ENCODE results near the gene TSKU.

The TSKU gene

GRCh38 chr11:76801225-76801624 lies 18.1 kb downstream of the TSKU start:
- TF ChIP-seq SUZ12 (IDR thresholded peaks at IDR 0.05; ENCODE audit: extremely low read depth, insufficient read depth, insufficient read length) = no peak
- no peak for TF ChIP-seq YY1 (IDR thresholded peaks at IDR 0.05; ENCODE audit: insufficient read depth, insufficient read length)
- no peak for TF ChIP-seq ZNF274 (IDR thresholded peaks at IDR 0.05; ENCODE audit: low read depth, low read length)
- no peak for DNase-seq (ENCODE audit: low read depth, low spot score)
- no peaks in the 10 kb centered on the region for H3K4me1 ChIP-seq (ENCODE audit: insufficient read depth, insufficient read length)

GRCh38 chr11:76801736-76802135 lies 18.6 kb downstream of the TSKU start:
- Histone ChIP-seq H3K4me1 (ENCODE audit: insufficient read depth, insufficient read length) (no peaks in the 10 kb centered on the region), H3K27me3 (ENCODE audit: insufficient read depth, insufficient read length) (no peaks in the 10 kb centered on the region), H3K4me3 (ENCODE audit: insufficient read length, low read depth) (no peak overlapping the region), H3K9ac (ENCODE audit: insufficient read length, low read depth) (no peak overlapping the region), H3K9me3 (ENCODE audit: insufficient read depth, low read length) (no peaks in the 10 kb centered on the region), H3K36me3 (ENCODE audit: insufficient read depth, insufficient read length, low read length) (peaks cover 11% of the 10 kb centered on the region)
- TF ChIP-seq SUZ12 (IDR thresholded peaks at IDR 0.05; ENCODE audit: extremely low read depth, insufficient read depth, insufficient read length) (no peak), YY1 (IDR thresholded peaks at IDR 0.05; ENCODE audit: insufficient read depth, insufficient read length) (no peak), ZNF274 (IDR thresholded peaks at IDR 0.05; ENCODE audit: low read depth, low read length) (no peak)
- DNase-seq (ENCODE audit: low read depth, low spot score) = no peak

More at GRCh38 chr11:76801225-76801624, 18.1 kb downstream of the TSKU start:
- Histone ChIP-seq H3K27me3 (ENCODE audit: insufficient read depth, insufficient read length) (no peaks in the 10 kb centered on the region), H3K36me3 (ENCODE audit: insufficient read depth, insufficient read length, low read length) (peaks cover 16% of the 10 kb centered on the region), H3K9ac (ENCODE audit: insufficient read length, low read depth) (no peak overlapping the region), H3K9me3 (ENCODE audit: insufficient read depth, low read length) (no peaks in the 10 kb centered on the region), H3K4me3 (ENCODE audit: insufficient read length, low read depth) (no peak overlapping the region)

- no peaks in the 10 kb centered on the region for H3K9me3 ChIP-seq (ENCODE audit: insufficient read depth, low read length)
- H3K9ac ChIP-seq (ENCODE audit: insufficient read length, low read depth) = no peak overlapping the region
- H3K36me3 ChIP-seq (ENCODE audit: insufficient read depth, insufficient read length, low read length) = peaks cover 7% of the 10 kb centered on the region
- no peak for TF ChIP-seq ZNF274 (IDR thresholded peaks at IDR 0.05; ENCODE audit: low read depth, low read length)
- no peak for TF ChIP-seq SUZ12 (IDR thresholded peaks at IDR 0.05; ENCODE audit: extremely low read depth, insufficient read depth, insufficient read length)
- no peak for TF ChIP-seq YY1 (IDR thresholded peaks at IDR 0.05; ENCODE audit: insufficient read depth, insufficient read length)
- no peaks in the 10 kb centered on the region for H3K4me1 ChIP-seq (ENCODE audit: insufficient read depth, insufficient read length)
- no peak overlapping the region for H3K4me3 ChIP-seq (ENCODE audit: insufficient read length, low read depth)
- no peak for DNase-seq (ENCODE audit: low read depth, low spot score)
- no peaks in the 10 kb centered on the region for H3K27me3 ChIP-seq (ENCODE audit: insufficient read depth, insufficient read length)
Observed at GRCh38 chr11:76802151-76802550, 19.0 kb downstream of the TSKU start.

GRCh38 chr11:76802621-76803020 lies 19.5 kb downstream of the TSKU start:
- Histone ChIP-seq H3K4me3 (ENCODE audit: insufficient read length, low read depth) (no peak overlapping the region), H3K4me1 (ENCODE audit: insufficient read depth, insufficient read length) (no peaks in the 10 kb centered on the region), H3K9me3 (ENCODE audit: insufficient read depth, low read length) (no peaks in the 10 kb centered on the region), H3K9ac (ENCODE audit: insufficient read length, low read depth) (no peak overlapping the region), H3K27me3 (ENCODE audit: insufficient read depth, insufficient read length) (no peaks in the 10 kb centered on the region), H3K36me3 (ENCODE audit: insufficient read depth, insufficient read length, low read length) (peaks cover 5% of the 10 kb centered on the region)
- TF ChIP-seq YY1 (IDR thresholded peaks at IDR 0.05; ENCODE audit: insufficient read depth, insufficient read length) = no peak
- TF ChIP-seq ZNF274 (IDR thresholded peaks at IDR 0.05; ENCODE audit: low read depth, low read length) = no peak
- TF ChIP-seq SUZ12 (IDR thresholded peaks at IDR 0.05; ENCODE audit: extremely low read depth, insufficient read depth, insufficient read length) = no peak
- no peak for DNase-seq (ENCODE audit: low read depth, low spot score)

GRCh38 chr11:76803023-76803422 lies 19.9 kb downstream of the TSKU start:
- TF ChIP-seq SUZ12 (IDR thresholded peaks at IDR 0.05; ENCODE audit: extremely low read depth, insufficient read depth, insufficient read length) (no peak), ZNF274 (IDR thresholded peaks at IDR 0.05; ENCODE audit: low read depth, low read length) (no peak), YY1 (IDR thresholded peaks at IDR 0.05; ENCODE audit: insufficient read depth, insufficient read length) (no peak)
- Histone ChIP-seq H3K27me3 (ENCODE audit: insufficient read depth, insufficient read length) (no peaks in the 10 kb centered on the region), H3K4me3 (ENCODE audit: insufficient read length, low read depth) (no peak overlapping the region), H3K9ac (ENCODE audit: insufficient read length, low read depth) (no peak overlapping the region), H3K36me3 (ENCODE audit: insufficient read depth, insufficient read length, low read length) (peaks cover 2% of the 10 kb centered on the region), H3K4me1 (ENCODE audit: insufficient read depth, insufficient read length) (no peaks in the 10 kb centered on the region), H3K9me3 (ENCODE audit: insufficient read depth, low read length) (no peaks in the 10 kb centered on the region)
- DNase-seq (ENCODE audit: low read depth, low spot score) = no peak

GRCh38 chr11:76803811-76804600 lies 20.9 kb downstream of the TSKU start:
- DNase-seq (ENCODE audit: low read depth, low spot score) = no peak
- TF ChIP-seq ZNF274 (IDR thresholded peaks at IDR 0.05; ENCODE audit: low read depth, low read length) (no peak), SUZ12 (IDR thresholded peaks at IDR 0.05; ENCODE audit: extremely low read depth, insufficient read depth, insufficient read length) (no peak), YY1 (IDR thresholded peaks at IDR 0.05; ENCODE audit: insufficient read depth, insufficient read length) (no peak)
- Histone ChIP-seq H3K9ac (ENCODE audit: insufficient read length, low read depth) (no peak overlapping the region), H3K4me1 (ENCODE audit: insufficient read depth, insufficient read length) (no peaks in the 10 kb centered on the region), H3K9me3 (ENCODE audit: insufficient read depth, low read length) (no peaks in the 10 kb centered on the region), H3K36me3 (ENCODE audit: insufficient read depth, insufficient read length, low read length) (no peaks in the 10 kb centered on the region), H3K27me3 (ENCODE audit: insufficient read depth, insufficient read length) (no peaks in the 10 kb centered on the region), H3K4me3 (ENCODE audit: insufficient read length, low read depth) (no peak overlapping the region)

- no peak for TF ChIP-seq YY1 (IDR thresholded peaks at IDR 0.05; ENCODE audit: insufficient read depth, insufficient read length)
- no peak for TF ChIP-seq SUZ12 (IDR thresholded peaks at IDR 0.05; ENCODE audit: extremely low read depth, insufficient read depth, insufficient read length)
- no peak for TF ChIP-seq ZNF274 (IDR thresholded peaks at IDR 0.05; ENCODE audit: low read depth, low read length)
- Histone ChIP-seq H3K9me3 (ENCODE audit: insufficient read depth, low read length) (no peaks in the 10 kb centered on the region), H3K27me3 (ENCODE audit: insufficient read depth, insufficient read length) (no peaks in the 10 kb centered on the region), H3K4me1 (ENCODE audit: insufficient read depth, insufficient read length) (no peaks in the 10 kb centered on the region), H3K36me3 (ENCODE audit: insufficient read depth, insufficient read length, low read length) (no peaks in the 10 kb centered on the region), H3K4me3 (ENCODE audit: insufficient read length, low read depth) (no peak overlapping the region), H3K9ac (ENCODE audit: insufficient read length, low read depth) (no peak overlapping the region)
- no peak for DNase-seq (ENCODE audit: low read depth, low spot score)
Observed at GRCh38 chr11:76805206-76805913, 22.2 kb downstream of the TSKU start.

All from NT2/D1 (cell line).